RWPE2 (cell line): ENCODE measurements around the gene SNED1.

Experiments used
- ATAC-seq: fragments of 200-7000 bp; cut with Tn5 transposase; 3 replicates; pipeline ENCODE4 v1.9.1; 2021; ENCODE audit warnings: low read depth
- DNase-seq: peaks from one replicate; pipeline ENCODE4 v3.0.0-alpha.2; 2020; ENCODE audit warnings: low spot score
- H3K27ac ChIP-seq: fragments of 450-650 bp; 2 replicates; pipeline ENCODE4 v1.5.1; 2017; ENCODE audit warnings: mild to moderate bottlenecking; ENCODE audit not compliant: poor library complexity, severe bottlenecking
- H3K27me3 ChIP-seq: fragments of 250-450 bp; sonication (Bioruptor Pico); 2 replicates; pipeline ENCODE4 v1.5.1; 2021; ENCODE audit warnings: mild to moderate bottlenecking, moderate library complexity; ENCODE audit not compliant: insufficient read depth, poor library complexity, severe bottlenecking
- H3K36me3 ChIP-seq: fragments of 250-450 bp; sonication (Bioruptor Pico); 2 replicates; pipeline ENCODE4 v1.5.1; 2020; ENCODE audit warnings: low read depth, mild to moderate bottlenecking, moderate library complexity
- H3K4me1 ChIP-seq: fragments of 250-450 bp; sonication (Bioruptor Pico); 2 replicates; pipeline ENCODE4 v1.5.1; 2021; ENCODE audit warnings: mild to moderate bottlenecking, moderate library complexity; ENCODE audit not compliant: insufficient read depth, poor library complexity, severe bottlenecking
- H3K4me3 ChIP-seq: fragments of 250-450 bp; sonication (Bioruptor Pico); 2 replicates; pipeline ENCODE4 v1.5.1; 2021; ENCODE audit warnings: mild to moderate bottlenecking, moderate library complexity; ENCODE audit not compliant: severe bottlenecking
- H3K9me3 ChIP-seq: fragments of 250-450 bp; sonication (Bioruptor Pico); 2 replicates; pipeline ENCODE4 v1.5.1; 2021; ENCODE audit warnings: mild to moderate bottlenecking, moderate library complexity; ENCODE audit not compliant: severe bottlenecking
- TF ChIP-seq, protein P1 (sequence below): fragments of 450-650 bp; IDR thresholded peaks from one replicate; pipeline ENCODE4 v1.5.1; 2017; ENCODE audit warnings: mild to moderate bottlenecking, moderate library complexity; ENCODE audit not compliant: poor library complexity, severe bottlenecking

The SNED1 gene

GRCh38 chr2:241030883-241031282 lies 32.5 kb downstream of the SNED1 start:
- H3K4me1 ChIP-seq = no peaks in the 10 kb centered on the region
- no peak overlapping the region for H3K4me3 ChIP-seq
- H3K36me3 ChIP-seq = no peaks in the 10 kb centered on the region
- DNase-seq (no peak), ATAC-seq (no peak)
- H3K27me3 ChIP-seq = no peaks in the 10 kb centered on the region
- no peak overlapping the region for H3K27ac ChIP-seq
- TF ChIP-seq, protein P1, sequence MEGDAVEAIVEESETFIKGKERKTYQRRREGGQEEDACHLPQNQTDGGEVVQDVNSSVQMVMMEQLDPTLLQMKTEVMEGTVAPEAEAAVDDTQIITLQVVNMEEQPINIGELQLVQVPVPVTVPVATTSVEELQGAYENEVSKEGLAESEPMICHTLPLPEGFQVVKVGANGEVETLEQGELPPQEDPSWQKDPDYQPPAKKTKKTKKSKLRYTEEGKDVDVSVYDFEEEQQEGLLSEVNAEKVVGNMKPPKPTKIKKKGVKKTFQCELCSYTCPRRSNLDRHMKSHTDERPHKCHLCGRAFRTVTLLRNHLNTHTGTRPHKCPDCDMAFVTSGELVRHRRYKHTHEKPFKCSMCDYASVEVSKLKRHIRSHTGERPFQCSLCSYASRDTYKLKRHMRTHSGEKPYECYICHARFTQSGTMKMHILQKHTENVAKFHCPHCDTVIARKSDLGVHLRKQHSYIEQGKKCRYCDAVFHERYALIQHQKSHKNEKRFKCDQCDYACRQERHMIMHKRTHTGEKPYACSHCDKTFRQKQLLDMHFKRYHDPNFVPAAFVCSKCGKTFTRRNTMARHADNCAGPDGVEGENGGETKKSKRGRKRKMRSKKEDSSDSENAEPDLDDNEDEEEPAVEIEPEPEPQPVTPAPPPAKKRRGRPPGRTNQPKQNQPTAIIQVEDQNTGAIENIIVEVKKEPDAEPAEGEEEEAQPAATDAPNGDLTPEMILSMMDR = no peak
- H3K9me3 ChIP-seq = no peaks in the 10 kb centered on the region

GRCh38 chr2:241031436-241032165 lies 33.2 kb downstream of the SNED1 start:
- DNase-seq (no peak), ATAC-seq (no peak)
- no peak overlapping the region for H3K27ac ChIP-seq
- peaks cover 6% of the 10 kb centered on the region for H3K27me3 ChIP-seq
- H3K36me3 ChIP-seq = no peaks in the 10 kb centered on the region
- TF ChIP-seq, protein P1 = no peak
- no peaks in the 10 kb centered on the region for H3K4me1 ChIP-seq
- H3K9me3 ChIP-seq = no peaks in the 10 kb centered on the region
- H3K4me3 ChIP-seq = no peak overlapping the region

GRCh38 chr2:241033336-241033987 lies 35.0 kb downstream of the SNED1 start:
- no peaks in the 10 kb centered on the region for H3K4me1 ChIP-seq

GRCh38 chr2:241033994-241034393 lies 35.6 kb downstream of the SNED1 start:
- TF ChIP-seq, protein P1 = no peak
- Histone ChIP-seq H3K4me1 (no peaks in the 10 kb centered on the region), H3K9me3 (no peaks in the 10 kb centered on the region), H3K4me3 (no peak overlapping the region), H3K27ac (no peak overlapping the region), H3K36me3 (no peaks in the 10 kb centered on the region), H3K27me3 (peaks cover 18% of the 10 kb centered on the region)
- ATAC-seq = no peak
- no peak for DNase-seq

More at GRCh38 chr2:241033336-241033987, 35.0 kb downstream of the SNED1 start:
- Histone ChIP-seq H3K4me3 (no peak overlapping the region), H3K36me3 (no peaks in the 10 kb centered on the region), H3K27me3 (peaks cover 18% of the 10 kb centered on the region), H3K27ac (no peak overlapping the region), H3K9me3 (no peaks in the 10 kb centered on the region)
- ATAC-seq (no peak), DNase-seq (no peak)
- TF ChIP-seq, protein P1 = no peak
